GM12864 (cell line): ENCODE data around the gene KCNB1.

Experiments used
- DNase-seq: peaks from one replicate; pipeline ENCODE4 v3.0.0-alpha.2; 2011; ENCODE audit warnings: low read depth
- H3K4me3 ChIP-seq: 2 replicates; pipeline ENCODE4 v1.5.1; 2011; ENCODE audit warnings: mild to moderate bottlenecking, low read depth, low read length, control low read depth
- CTCF ChIP-seq: IDR thresholded peaks from 2 replicates; pipeline ENCODE4 v1.5.1; 2011; ENCODE audit warnings: low read depth, mild to moderate bottlenecking, moderate library complexity, low read length, control low read depth, inconsistent platforms; ENCODE audit errors: missing control alignments

KCNB1 gene

GRCh38 chr20:49336786-49337185, 145.7 kb downstream of the KCNB1 start:
- H3K4me3 ChIP-seq, result no peak overlapping the region
- TF ChIP-seq CTCF, result no peak
- DNase-seq, result no peak

- no peak overlapping the region for H3K4me3 ChIP-seq
- no peak for TF ChIP-seq CTCF
- DNase-seq, result no peak
Measured at GRCh38 chr20:49335476-49335875, 147.0 kb downstream of the KCNB1 start.

- H3K4me3 ChIP-seq, result no peak overlapping the region
- no peak for DNase-seq
- no peak for TF ChIP-seq CTCF
Measured at GRCh38 chr20:49330701-49331615, 151.5 kb downstream of the KCNB1 start.

GRCh38 chr20:49328790-49329189, 153.7 kb downstream of the KCNB1 start:
- DNase-seq, result no peak
- no peak for TF ChIP-seq CTCF
- no peak overlapping the region for H3K4me3 ChIP-seq

- no peak overlapping the region for H3K4me3 ChIP-seq
- no peak for TF ChIP-seq CTCF
- no peak for DNase-seq
Measured at GRCh38 chr20:49326026-49326425, 156.4 kb downstream of the KCNB1 start.

- no peak overlapping the region for H3K4me3 ChIP-seq
- DNase-seq, result no peak
- no peak for TF ChIP-seq CTCF
Measured at GRCh38 chr20:49324306-49324705, 158.2 kb downstream of the KCNB1 start.
